SIG-M5 treated with dmso at 0.1 percent for 504 hours (cell line): ENCODE data around the gene OSBP.

Source experiments
- DNase-seq: peaks from one replicate; lab custom pipeline; 2025; ENCODE audit not compliant: unreplicated experiment; lab: John Stamatoyannopoulos, UW

OSBP gene

DNA sequence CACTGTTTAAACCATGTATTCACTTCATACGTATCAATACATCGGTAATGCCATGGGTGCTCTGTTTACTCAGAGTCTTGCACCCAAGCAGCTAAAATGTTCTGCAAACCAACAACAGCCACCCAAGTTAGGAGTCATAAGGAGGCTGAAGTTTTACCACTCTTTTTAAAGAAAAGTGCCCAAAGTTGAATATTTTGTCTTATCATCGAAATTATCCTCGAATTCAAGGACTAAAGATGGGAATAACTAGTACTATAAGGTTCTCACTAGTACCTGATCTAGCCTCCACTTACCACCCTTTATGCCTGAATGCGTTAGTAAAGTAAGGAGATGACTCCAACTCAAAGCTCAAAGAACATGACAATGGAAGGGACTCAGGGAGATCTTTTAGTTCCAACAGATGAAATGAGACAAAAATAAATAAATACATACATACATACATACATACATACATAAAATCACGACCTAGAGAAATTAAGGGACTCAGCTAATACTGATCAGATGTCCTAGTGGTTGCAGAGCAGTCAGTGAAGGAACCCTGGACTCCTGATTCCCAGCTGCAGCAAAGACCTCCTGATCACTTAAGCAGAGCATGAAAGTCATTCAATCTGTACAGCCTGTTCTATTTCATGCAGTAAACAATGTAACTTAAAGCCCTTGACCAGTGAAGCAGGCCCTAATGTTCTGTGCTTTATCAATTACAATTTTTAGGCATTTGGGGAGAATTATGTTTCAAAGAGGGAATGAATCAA lies 7.7 kb downstream of the OSBP start:
- DNase-seq: no peak

DNA sequence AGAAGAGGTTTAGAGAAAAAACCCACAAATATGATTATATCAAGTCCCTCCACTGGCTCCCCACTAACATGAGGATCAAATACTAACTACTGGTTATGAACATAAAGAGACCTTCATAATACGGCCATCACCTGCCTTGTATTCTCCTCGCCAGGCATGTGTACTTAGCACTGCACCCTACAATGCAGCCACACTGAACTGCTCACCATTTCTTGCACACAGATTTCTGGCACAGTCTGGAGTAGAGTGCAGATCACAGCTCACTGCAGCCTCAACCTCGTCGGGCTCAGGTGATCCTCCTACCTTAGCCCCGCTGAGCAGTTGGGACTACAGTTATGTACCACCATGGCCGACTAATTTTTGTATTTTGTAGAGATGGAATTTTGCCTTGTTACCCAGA lies 13.1 kb downstream of the OSBP start:
- DNase-seq: no peak

DNA sequence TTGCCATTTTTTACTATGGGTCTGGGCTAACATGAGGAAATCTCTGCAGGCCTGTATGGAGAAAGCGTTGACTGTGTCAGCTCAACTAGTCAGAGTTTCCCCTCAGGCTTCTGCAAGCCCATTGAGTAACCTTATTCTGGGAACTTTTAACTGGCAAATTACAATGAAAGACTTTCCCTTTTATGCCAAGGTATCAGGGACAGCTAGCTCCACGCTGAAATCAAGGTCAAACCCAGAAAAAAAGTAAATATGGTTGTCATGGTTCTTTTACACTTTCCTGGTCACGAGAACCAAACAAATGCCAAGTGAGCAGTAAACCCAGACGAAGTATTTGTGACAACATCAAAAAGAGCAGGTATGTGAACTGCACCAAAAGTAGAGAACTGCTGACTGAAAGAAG lies 13.8 kb downstream of the OSBP start:
- DNase-seq: no peak

DNA sequence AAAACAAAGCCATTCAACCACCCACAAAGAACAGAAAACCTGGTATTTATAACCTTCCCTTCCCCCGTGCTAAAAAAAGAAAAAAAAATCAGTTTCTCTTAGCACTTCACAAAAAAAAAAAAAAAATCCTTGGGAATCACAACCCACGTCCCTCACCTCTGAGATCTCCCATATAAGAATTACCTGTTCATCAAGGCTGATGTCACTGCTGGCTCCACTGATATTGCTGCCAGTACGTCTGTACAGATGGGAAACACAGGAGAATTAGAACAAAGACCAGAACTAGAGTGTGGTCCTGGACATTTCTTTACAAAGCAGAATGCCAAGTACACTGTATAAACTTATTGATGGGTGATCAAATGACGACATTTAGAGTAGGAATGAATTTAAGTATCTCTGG lies 14.9 kb downstream of the OSBP start:
- no peak for DNase-seq

GRCh38 chr11:59600234-59600633 lies 15.3 kb downstream of the OSBP start:
- no peak for DNase-seq

DNA sequence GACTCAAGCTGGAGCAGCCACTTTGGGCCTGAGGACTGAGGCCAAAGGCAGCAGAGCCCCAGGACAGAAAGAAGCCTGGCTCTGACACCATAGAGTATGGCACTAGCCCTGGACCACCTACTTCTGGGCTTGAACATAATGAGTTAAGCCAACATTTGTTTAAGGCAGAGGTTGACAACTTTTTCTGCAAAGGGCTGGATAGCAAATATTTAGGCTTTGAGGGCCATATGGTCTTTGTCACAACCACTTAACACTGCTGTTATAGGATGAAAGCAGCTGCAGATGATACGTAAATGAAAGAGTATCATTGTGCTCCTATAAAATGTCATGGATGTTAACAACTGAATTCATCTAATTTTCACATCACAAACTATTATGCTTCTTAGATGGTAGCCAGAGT lies 16.6 kb downstream of the OSBP start:
- no peak for DNase-seq

DNA sequence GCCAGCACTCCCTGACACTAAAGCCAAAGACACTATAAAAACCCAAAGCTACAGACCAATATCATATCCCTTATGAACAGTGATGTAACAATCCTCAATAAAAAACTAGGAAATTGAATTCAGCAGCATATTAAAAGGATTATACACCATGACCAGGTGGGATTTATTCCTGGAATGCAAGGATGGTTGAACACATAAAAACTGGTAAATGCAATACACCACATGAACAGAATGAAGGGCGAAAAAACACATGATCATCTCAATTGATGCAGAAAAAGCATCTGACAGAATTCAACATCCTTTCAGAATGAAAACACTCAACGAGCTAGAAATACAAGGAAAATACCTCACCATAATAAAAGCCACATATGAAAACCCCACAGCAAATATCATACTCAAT lies 31.3 kb downstream of the OSBP start:
- no peak for DNase-seq

- no peak for DNase-seq
These were observed 33.6 kb downstream of the OSBP start for GRCh38 chr11:59582006-59582405.

- DNase-seq: no peak
These were observed 37.2 kb downstream of the OSBP start for GRCh38 chr11:59578369-59578768.

DNA sequence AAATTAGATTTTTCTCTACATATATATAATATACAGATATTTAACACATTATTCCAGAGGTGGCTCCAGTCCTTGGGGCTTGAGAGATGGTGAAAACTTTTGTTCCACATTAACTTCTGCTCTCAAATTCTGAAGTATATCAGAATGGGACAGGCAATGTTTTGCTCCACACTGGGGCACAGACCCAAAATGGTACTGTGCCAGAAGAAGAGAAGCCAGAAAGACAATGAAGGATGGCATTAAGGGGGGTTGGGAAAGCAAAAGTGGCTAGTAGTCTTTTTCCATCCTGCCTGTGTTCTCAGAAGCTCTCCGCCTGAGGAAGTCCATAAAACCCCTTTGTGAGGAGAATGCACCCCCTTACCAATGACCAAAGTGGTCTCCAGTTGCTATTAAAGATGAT lies 40.1 kb downstream of the OSBP start:
- no peak for DNase-seq

DNA sequence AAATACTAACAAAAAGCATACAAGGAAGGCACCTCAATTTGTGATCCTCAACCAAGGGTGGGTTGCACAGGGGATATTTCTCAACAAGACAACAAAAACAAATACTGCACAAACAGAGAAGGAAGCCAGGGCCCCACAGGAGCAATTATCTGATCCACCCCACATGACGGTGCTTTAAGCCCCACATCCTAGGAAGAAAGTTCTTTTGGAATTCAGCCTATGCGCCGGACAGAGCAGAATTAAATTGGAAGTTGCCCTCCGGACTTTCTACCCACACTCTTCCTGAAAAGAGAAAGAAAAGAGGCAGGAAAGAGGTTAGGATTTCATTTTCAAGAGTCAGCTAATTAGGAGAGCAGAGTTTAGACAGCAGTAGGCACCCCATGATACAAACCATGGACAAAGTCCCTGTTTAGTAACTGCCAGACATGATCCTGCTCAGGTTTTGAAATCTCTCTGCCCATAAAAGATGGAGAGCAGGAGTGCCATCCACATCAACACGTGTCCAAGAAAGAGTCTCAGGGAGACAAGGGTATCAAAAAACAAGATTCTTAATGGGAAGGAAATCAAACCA lies 40.6 kb downstream of the OSBP start:
- no peak for DNase-seq

- DNase-seq: no peak
These were observed 41.1 kb downstream of the OSBP start for GRCh38 chr11:59574467-59574866.

DNA sequence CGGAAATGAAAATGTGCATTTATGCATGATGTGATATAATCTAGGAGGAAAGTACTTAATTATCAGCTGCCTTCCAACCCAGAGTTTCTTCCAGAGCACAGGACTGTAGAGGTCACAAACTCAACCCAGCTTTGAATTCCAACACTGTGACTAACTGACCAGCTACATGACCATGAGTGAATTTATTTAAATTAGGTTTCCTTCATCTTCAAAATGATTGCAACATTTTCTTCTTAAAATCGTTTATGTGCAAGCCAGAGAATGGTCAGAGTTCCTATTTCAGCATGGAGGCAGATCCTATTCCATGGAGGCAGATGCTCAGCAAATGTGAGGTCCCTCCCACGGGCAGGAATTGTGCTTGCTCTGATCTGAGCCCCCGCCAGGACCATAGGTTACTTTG lies 42.4 kb downstream of the OSBP start:
- DNase-seq: no peak

- no peak for DNase-seq
These were observed 43.5 kb downstream of the OSBP start for GRCh38 chr11:59572091-59572490.

DNA sequence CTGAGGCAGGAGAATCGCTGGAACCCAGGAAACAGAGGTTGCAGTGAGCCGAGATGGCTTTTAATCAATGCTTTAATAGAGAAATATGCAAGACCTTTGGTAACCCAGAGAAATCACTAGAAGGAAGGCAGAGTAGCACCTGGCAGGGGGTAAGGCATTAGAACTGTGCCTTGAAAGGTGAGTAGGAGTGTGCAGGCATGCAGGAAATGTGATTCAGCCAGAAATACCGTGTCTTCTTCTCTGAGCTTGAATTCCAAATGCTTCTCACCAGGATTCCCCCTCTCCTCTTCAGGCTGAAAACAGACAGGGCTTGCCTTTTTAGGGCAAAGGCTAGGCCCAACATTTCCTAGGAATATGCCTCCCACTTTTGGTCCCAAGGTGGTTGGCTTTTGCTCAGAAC lies 53.3 kb downstream of the OSBP start:
- DNase-seq: no peak

DNA sequence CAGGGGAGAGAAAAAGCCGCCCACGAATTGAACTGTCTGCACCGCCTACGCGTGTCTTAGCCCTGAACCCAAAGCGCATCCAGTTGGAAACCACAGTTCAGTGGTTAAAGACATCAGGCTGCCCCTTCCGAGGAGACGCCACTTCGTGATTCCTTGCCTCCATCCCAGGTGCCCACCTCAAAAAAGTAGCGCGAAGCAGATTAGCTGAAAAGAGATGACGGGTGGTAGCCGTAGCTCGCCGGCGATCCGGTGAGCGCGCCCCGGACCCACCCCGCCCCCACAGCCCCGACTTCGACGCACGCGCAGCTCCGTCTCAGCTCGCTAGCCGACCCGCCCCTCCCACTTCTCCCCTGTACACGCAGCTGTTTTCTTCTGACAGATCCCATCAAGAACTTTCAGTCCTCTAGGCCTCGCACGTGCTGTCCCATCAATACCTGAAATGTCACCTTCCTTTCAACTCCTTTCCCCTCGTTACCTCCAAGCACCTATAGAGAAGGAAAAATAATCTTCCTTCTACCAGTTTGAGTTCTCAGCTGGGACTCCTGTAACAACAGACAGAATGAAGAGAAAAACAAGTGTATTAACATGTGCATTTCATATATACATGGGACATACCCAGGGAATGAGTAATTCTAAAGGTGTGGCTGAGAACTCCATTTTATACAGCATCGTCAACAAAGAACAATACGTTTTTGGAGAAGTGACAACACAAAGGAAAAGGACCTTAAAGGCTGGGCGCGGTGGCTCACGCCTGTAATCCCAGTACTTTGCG lies 54.7 kb downstream of the OSBP start:
- DNase-seq: peak; percentile 70

GRCh38 chr11:59560290-59560701 lies 55.3 kb downstream of the OSBP start:
- DNase-seq: peak; percentile 48

GRCh38 chr11:59559886-59560285 lies 55.7 kb downstream of the OSBP start:
- no peak for DNase-seq

GRCh38 chr11:59558270-59558643 lies 57.3 kb downstream of the OSBP start:
- peak; percentile 27 for DNase-seq

GRCh38 chr11:59556917-59557348 lies 58.6 kb downstream of the OSBP start:
- peak; percentile 54 for DNase-seq

GRCh38 chr11:59556115-59556916 lies 59.3 kb downstream of the OSBP start:
- DNase-seq: peak; percentile 85
